Measurements from ENCODE around the gene ASIC4.

ASIC4 gene

DNA sequence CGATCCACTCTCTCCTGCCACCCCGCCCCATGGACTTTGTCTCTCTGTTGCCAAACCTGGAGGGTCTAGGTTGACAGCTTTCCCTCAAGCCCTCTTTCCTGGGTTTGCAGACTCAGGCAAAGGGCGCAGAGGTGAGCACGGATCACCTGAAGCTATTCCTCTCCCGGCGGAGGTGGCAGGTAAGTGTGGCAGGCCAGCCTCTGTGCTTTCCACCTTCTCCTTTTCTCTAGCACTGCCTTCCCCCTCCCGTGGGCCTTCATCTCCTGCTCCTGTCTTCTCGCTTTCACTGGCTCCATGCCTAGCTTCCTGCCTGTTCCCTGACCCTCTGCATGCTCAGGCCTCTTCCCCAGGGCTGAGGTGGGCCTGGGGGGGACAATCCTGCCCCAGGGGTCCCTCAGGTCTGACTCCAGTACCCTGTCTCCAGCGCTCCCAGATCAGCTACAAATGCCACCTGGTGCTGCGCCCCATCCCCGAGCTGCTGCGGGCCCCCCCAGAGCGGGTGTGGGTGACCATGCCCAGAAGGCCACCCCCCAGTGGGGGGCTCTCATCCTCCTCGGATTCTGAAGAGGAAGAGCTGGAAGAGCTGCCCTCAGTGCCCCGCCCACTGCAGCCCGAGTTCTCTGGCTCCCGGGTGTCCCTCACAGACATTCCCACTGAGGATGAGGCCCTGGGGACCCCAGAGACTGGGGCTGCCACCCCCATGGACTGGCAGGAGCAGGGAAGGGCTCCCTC is 31.4 kb upstream of the ASIC4 start:
- no peak for DNase-seq (ENCODE audit: low read depth)
- TF ChIP-seq, protein P1, sequence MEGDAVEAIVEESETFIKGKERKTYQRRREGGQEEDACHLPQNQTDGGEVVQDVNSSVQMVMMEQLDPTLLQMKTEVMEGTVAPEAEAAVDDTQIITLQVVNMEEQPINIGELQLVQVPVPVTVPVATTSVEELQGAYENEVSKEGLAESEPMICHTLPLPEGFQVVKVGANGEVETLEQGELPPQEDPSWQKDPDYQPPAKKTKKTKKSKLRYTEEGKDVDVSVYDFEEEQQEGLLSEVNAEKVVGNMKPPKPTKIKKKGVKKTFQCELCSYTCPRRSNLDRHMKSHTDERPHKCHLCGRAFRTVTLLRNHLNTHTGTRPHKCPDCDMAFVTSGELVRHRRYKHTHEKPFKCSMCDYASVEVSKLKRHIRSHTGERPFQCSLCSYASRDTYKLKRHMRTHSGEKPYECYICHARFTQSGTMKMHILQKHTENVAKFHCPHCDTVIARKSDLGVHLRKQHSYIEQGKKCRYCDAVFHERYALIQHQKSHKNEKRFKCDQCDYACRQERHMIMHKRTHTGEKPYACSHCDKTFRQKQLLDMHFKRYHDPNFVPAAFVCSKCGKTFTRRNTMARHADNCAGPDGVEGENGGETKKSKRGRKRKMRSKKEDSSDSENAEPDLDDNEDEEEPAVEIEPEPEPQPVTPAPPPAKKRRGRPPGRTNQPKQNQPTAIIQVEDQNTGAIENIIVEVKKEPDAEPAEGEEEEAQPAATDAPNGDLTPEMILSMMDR (IDR thresholded peaks at IDR 0.05; ENCODE audit: control insufficient read depth, extremely low read depth, insufficient read depth), result no peak
- H3K4me3 ChIP-seq (ENCODE audit: low read depth, low read length), result no peak overlapping the region

DNA sequence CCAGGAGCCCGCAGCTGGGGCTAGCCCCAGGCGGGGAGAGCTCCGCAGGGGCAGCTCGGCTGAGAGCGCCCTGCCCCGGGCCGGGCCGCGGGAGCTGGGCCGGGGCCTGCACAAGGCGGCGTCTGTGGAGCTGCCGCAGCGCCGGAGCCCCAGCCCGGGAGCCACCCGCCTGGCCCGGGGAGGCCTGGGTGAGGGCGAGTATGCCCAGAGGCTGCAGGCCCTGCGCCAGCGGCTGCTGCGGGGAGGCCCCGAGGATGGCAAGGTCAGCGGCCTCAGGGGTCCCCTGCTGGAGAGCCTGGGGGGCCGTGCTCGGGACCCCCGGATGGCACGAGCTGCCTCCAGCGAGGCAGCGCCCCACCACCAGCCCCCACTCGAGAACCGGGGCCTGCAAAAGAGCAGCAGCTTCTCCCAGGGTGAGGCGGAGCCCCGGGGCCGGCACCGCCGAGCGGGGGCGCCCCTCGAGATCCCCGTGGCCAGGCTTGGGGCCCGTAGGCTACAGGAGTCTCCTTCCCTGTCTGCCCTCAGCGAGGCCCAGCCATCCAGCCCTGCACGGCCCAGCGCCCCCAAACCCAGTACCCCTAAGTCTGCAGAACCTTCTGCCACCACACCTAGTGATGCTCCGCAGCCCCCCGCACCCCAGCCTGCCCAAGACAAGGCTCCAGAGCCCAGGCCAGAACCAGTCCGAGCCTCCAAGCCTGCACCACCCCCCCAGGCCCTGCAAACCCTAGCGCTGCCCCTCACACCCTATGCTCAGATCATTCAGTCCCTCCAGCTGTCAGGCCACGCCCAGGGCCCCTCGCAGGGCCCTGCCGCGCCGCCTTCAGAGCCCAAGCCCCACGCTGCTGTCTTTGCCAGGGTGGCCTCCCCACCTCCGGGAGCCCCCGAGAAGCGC is 30.6 kb upstream of the ASIC4 start:
- no peak for DNase-seq (ENCODE audit: low read depth)
- TF ChIP-seq, protein P1 (IDR thresholded peaks at IDR 0.05; ENCODE audit: control insufficient read depth, extremely low read depth, insufficient read depth), result no peak
- H3K4me3 ChIP-seq (ENCODE audit: low read depth, low read length), result no peak overlapping the region

- DNase-seq (ENCODE audit: low read depth), result no peak
- TF ChIP-seq, protein P1 (IDR thresholded peaks at IDR 0.05; ENCODE audit: control insufficient read depth, extremely low read depth, insufficient read depth), result no peak
- H3K4me3 ChIP-seq (ENCODE audit: low read depth, low read length), result no peak overlapping the region
Measured at GRCh38 chr2:219484343-219485200, 29.7 kb upstream of the ASIC4 start.

DNA sequence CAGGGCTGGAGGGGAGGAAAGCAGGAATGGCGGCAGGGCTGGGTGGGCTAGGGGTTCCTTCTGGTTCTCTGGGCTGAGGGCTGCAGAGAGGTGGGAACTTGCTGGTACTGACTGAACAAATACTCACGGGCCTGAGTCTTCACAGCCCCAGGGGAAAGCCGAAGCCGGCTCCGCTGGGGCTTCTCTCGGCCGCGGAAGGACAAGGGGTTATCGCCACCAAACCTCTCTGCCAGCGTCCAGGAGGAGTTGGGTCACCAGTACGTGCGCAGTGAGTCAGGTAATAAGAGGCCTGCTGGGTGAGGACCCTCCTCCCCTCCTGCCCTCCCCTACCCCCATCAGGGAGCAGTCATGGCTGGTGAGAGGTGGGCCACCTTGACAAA is 29.1 kb upstream of the ASIC4 start:
- TF ChIP-seq, protein P1 (IDR thresholded peaks at IDR 0.05; ENCODE audit: control insufficient read depth, extremely low read depth, insufficient read depth), result no peak

DNA sequence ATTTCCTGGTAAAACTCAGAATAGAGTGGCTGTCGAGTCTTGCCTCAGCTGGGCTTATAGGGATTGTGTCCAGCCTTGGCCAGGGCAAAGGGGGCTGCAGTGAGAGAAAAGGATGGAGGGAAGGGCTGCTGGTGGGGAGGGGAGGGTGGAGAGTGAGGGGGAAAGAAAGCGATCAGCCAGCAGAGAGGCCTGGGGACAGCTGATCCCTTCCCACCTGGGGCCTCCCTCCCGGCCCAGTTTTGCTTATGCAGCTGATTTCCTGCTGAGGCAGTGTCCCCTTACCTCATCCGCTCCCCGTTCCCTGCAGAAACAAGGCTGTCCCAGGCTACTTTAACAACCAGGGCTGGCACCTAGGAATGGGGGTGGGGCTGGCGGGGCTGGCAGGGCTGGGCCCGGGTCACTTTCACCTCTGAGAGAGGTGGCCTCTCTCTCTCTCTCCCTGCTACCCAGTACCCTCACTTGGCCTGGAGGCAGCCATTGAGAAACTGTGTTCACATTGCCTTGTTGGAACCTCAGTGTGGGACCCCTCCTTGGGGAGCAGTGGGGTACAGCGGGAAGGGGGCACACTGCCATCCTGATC is 27.8 kb upstream of the ASIC4 start:
- TF ChIP-seq, protein P1 (IDR thresholded peaks at IDR 0.05; ENCODE audit: control insufficient read depth, extremely low read depth, insufficient read depth), result no peak
- H3K4me3 ChIP-seq (ENCODE audit: low read depth, low read length), result no peak overlapping the region
- no peak for DNase-seq (ENCODE audit: low read depth)

More for the DNA sequence above, 29.1 kb upstream of the ASIC4 start:
- H3K4me3 ChIP-seq (ENCODE audit: low read depth, low read length), result no peak overlapping the region
- DNase-seq (ENCODE audit: low read depth), result no peak

GRCh38 chr2:219488149-219488843 is 26.0 kb upstream of the ASIC4 start:
- no peak for DNase-seq (ENCODE audit: low read depth)
- TF ChIP-seq, protein P1 (IDR thresholded peaks at IDR 0.05; ENCODE audit: control insufficient read depth, extremely low read depth, insufficient read depth), result no peak

More at GRCh38 chr2:219488149-219488843, 26.0 kb upstream of the ASIC4 start:
- H3K4me3 ChIP-seq (ENCODE audit: low read depth, low read length), result no peak overlapping the region

All from LNCaP clone FGC (cell line).